OCI-LY1 (cell line): ENCODE measurements around the gene GPRIN3.

Source experiments
- H2AFZ ChIP-seq: fragments of 200-600 bp; sonication (generic), shearing (Covaris generic); 2 replicates; pipeline ENCODE4 v1.6.0; 2014; ENCODE audit warnings: antibody characterized with exemption, mild to moderate bottlenecking, low read length
- H3F3A ChIP-seq: fragments of 200-600 bp; sonication (generic), shearing (Covaris generic); 2 replicates; pipeline ENCODE4 v1.6.0; 2014; ENCODE audit warnings: mild to moderate bottlenecking, antibody characterized with exemption, low read length, moderate library complexity; ENCODE audit not compliant: insufficient read depth
- H3K27ac ChIP-seq: fragments of 200-600 bp; sonication (generic); 2 replicates; pipeline ENCODE4 v1.5.1; 2014; ENCODE audit warnings: low read length, mixed run types, mild to moderate bottlenecking, low read depth; ENCODE audit not compliant: poor library complexity, severe bottlenecking
- H3K27me3 ChIP-seq: fragments of 200-600 bp; sonication (generic); 2 replicates; pipeline ENCODE4 v1.6.0; 2014; ENCODE audit warnings: antibody characterized with exemption, mild to moderate bottlenecking, low read length, moderate library complexity; ENCODE audit not compliant: insufficient read depth
- H3K36me3 ChIP-seq: fragments of 200-600 bp; sonication (generic); 2 replicates; pipeline ENCODE4 v1.6.1; 2014; ENCODE audit warnings: mild to moderate bottlenecking, antibody characterized with exemption, low read length, moderate library complexity, mixed read lengths; ENCODE audit not compliant: insufficient read depth
- H3K4me1 ChIP-seq: fragments of 200-600 bp; sonication (generic); 2 replicates; pipeline ENCODE4 v1.5.1; 2014; ENCODE audit warnings: mild to moderate bottlenecking, low read length, moderate library complexity; ENCODE audit not compliant: insufficient read depth, severe bottlenecking
- H3K4me2 ChIP-seq: fragments of 200-600 bp; sonication (generic), shearing (Covaris generic); 2 replicates; pipeline ENCODE4 v1.6.1; 2014; ENCODE audit warnings: low read length
- H3K4me3 ChIP-seq: fragments of 200-600 bp; sonication (generic); 2 replicates; pipeline ENCODE4 v1.5.1; 2014; ENCODE audit warnings: low read length, low read depth, mild to moderate bottlenecking, mixed read lengths; ENCODE audit not compliant: poor library complexity, severe bottlenecking
- H3K79me2 ChIP-seq: fragments of 200-600 bp; shearing (Covaris generic); 2 replicates; pipeline ENCODE4 v1.6.1; 2016; ENCODE audit warnings: mixed run types, low read length, mixed read lengths; ENCODE audit not compliant: insufficient read depth
- H3K9ac ChIP-seq: fragments of 200-600 bp; sonication (generic), shearing (Covaris generic); 2 replicates; pipeline ENCODE4 v1.6.1; 2014; ENCODE audit warnings: mild to moderate bottlenecking, low read length, mixed read lengths
- H3K9me2 ChIP-seq: fragments of 200-600 bp; sonication (generic), shearing (Covaris generic); 2 replicates; pipeline ENCODE4 v1.6.1; 2014; ENCODE audit warnings: low read depth, mild to moderate bottlenecking, low read length, mixed read lengths
- H3K9me3 ChIP-seq: fragments of 200-600 bp; shearing (Covaris generic); 2 replicates; pipeline ENCODE4 v1.6.1; 2014; ENCODE audit warnings: low read length, mixed read lengths
- H4K20me1 ChIP-seq: fragments of 200-600 bp; sonication (generic), shearing (Covaris generic); 2 replicates; pipeline ENCODE4 v1.6.0; 2016; ENCODE audit warnings: mild to moderate bottlenecking, low read length; ENCODE audit not compliant: insufficient read depth
- EZH2 ChIP-seq: fragments of 200-600 bp; sonication (generic), shearing (Covaris generic); IDR thresholded peaks from 2 replicates; pipeline ENCODE4 v1.8.0; 2017; ENCODE audit warnings: borderline replicate concordance, mixed run types, mild to moderate bottlenecking, antibody characterized with exemption, low read length, moderate library complexity, mixed read lengths
- TF ChIP-seq, protein P1 (sequence below): fragments of 200-600 bp; sonication (generic), shearing (Covaris generic); IDR thresholded peaks from 2 replicates; pipeline ENCODE4 v1.5.1; 2017; ENCODE audit warnings: mild to moderate bottlenecking, antibody characterized with exemption, low read length, moderate library complexity, mixed read lengths

Gene GPRIN3

DNA sequence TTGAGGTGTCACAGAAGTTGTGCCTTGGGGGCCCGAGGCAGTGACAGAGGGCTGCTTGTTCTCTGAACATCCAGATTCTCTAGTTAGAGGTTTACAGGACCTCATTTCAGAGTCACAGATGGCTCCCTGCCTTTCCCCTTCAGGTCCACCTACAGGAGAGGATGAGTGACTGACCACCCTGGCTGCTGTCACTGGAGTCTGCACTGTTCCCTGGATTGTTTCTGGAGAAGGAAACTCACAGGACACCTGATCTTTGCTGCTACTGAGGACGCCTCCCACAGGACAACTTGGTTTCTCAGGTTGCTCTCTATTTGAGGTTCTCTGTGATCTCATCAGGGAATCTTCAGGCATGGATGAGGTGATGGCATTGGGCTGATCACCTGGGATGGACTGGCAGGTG, 58.3 kb downstream of the GPRIN3 start:
- H3K27ac ChIP-seq = no peak overlapping the region
- no peak overlapping the region for H3K9ac ChIP-seq
- no peaks in the 10 kb centered on the region for H3F3A ChIP-seq
- no peaks in the 10 kb centered on the region for H3K36me3 ChIP-seq
- no peaks in the 10 kb centered on the region for H3K9me3 ChIP-seq
- no peaks in the 10 kb centered on the region for H4K20me1 ChIP-seq
- no peaks in the 10 kb centered on the region for H3K27me3 ChIP-seq
- no peak overlapping the region for H3K4me2 ChIP-seq
- H3K9me2 ChIP-seq = no peaks in the 10 kb centered on the region
- TF ChIP-seq, protein P1, sequence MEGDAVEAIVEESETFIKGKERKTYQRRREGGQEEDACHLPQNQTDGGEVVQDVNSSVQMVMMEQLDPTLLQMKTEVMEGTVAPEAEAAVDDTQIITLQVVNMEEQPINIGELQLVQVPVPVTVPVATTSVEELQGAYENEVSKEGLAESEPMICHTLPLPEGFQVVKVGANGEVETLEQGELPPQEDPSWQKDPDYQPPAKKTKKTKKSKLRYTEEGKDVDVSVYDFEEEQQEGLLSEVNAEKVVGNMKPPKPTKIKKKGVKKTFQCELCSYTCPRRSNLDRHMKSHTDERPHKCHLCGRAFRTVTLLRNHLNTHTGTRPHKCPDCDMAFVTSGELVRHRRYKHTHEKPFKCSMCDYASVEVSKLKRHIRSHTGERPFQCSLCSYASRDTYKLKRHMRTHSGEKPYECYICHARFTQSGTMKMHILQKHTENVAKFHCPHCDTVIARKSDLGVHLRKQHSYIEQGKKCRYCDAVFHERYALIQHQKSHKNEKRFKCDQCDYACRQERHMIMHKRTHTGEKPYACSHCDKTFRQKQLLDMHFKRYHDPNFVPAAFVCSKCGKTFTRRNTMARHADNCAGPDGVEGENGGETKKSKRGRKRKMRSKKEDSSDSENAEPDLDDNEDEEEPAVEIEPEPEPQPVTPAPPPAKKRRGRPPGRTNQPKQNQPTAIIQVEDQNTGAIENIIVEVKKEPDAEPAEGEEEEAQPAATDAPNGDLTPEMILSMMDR = no peak
- TF ChIP-seq EZH2 = no peak
- no peak overlapping the region for H3K4me3 ChIP-seq
- H3K4me1 ChIP-seq = peaks cover 16% of the 10 kb centered on the region
- H2AFZ ChIP-seq = no peak overlapping the region
- no peaks in the 10 kb centered on the region for H3K79me2 ChIP-seq

DNA sequence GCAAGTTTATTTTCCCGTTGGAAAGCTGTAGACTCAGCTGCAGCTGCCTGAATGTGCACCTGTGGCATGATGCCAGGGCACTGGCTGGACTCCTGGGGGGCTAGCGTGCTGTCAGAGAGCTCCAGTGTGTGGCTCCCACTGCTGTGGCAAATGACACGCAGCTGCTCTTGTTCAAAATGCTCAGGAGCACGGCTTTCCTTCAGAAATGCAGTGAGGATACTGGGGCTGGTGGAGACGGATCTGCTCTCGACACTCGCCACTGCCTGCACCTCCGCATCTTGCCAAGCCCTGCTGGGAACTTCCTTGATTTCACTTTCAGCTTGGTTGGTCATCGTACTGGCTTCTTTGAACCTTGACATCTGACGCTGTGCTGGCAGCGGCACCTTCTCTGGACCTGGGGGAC, 58.7 kb downstream of the GPRIN3 start:
- H3K9me3 ChIP-seq = no peaks in the 10 kb centered on the region
- no peaks in the 10 kb centered on the region for H3F3A ChIP-seq
- H4K20me1 ChIP-seq = no peaks in the 10 kb centered on the region
- no peak overlapping the region for H2AFZ ChIP-seq
- H3K36me3 ChIP-seq = no peaks in the 10 kb centered on the region
- no peaks in the 10 kb centered on the region for H3K27me3 ChIP-seq
- no peak overlapping the region for H3K4me2 ChIP-seq
- TF ChIP-seq, protein P1 = no peak
- TF ChIP-seq EZH2 = no peak
- no peaks in the 10 kb centered on the region for H3K79me2 ChIP-seq
- H3K9ac ChIP-seq = no peak overlapping the region
- H3K4me1 ChIP-seq = peaks cover 16% of the 10 kb centered on the region
- H3K4me3 ChIP-seq = no peak overlapping the region
- H3K27ac ChIP-seq = no peak overlapping the region
- no peaks in the 10 kb centered on the region for H3K9me2 ChIP-seq

DNA sequence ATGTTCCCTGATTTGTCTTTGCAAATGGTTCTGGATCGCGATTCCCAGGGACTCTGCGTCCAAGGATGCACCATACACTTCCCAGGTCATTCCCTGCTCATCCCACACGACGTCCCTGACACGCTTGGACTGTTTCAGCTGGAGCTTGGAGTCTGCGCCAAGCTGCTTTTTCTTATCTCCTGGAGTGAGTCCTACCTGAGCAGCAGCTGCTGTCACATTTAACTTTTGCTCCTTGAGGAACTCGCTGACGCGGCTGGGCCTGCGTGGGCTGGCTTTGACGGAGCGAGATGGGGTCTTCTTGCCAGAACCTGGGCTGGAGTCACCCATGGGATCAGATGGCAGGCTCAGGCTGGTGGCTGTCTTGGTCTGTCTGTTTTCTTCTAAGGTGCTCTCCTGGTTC, 59.6 kb downstream of the GPRIN3 start:
- H3F3A ChIP-seq = no peaks in the 10 kb centered on the region
- no peaks in the 10 kb centered on the region for H3K36me3 ChIP-seq
- no peaks in the 10 kb centered on the region for H3K9me3 ChIP-seq
- no peak overlapping the region for H3K4me2 ChIP-seq
- no peaks in the 10 kb centered on the region for H3K79me2 ChIP-seq
- no peaks in the 10 kb centered on the region for H4K20me1 ChIP-seq
- H3K4me3 ChIP-seq = no peak overlapping the region
- no peak for TF ChIP-seq EZH2
- TF ChIP-seq, protein P1 = no peak
- H3K4me1 ChIP-seq = peaks cover 16% of the 10 kb centered on the region
- H3K9ac ChIP-seq = no peak overlapping the region
- no peaks in the 10 kb centered on the region for H3K27me3 ChIP-seq
- H2AFZ ChIP-seq = no peak overlapping the region
- no peak overlapping the region for H3K27ac ChIP-seq
- H3K9me2 ChIP-seq = no peaks in the 10 kb centered on the region
